ENCODE results near the gene EPN2.

The EPN2 gene

DNA sequence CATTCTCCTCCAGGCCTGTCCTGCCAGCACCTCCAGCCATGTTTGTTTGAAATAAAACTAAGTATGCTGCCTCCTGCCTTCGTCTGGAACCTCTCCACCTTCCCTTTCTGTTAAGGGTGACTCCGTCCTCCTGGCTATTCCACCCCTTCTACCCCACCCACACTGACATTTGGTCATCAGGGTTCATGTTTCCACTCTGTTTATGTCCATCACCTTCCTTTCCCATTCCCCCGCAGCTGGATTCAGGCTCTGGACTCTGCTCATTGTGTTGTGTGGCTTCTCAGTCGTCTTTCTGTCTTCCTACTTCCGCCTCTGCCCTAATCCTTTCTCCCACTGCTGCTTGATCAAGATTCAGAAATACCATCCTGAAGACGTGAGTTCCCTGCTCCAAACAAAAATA, 28.6 kb downstream of the EPN2 start:
- DNase-seq (ENCODE audit: low spot score): no peak
- POLR2A ChIA-PET (ENCODE audit: low non-redundant PET): no interaction called here
- H3K27ac ChIP-seq: peak overlapping the region; percentile 30; the same call in 1 of the 2 replicates
- CTCF ChIA-PET: no interaction called here
- TF ChIP-seq, protein P1, sequence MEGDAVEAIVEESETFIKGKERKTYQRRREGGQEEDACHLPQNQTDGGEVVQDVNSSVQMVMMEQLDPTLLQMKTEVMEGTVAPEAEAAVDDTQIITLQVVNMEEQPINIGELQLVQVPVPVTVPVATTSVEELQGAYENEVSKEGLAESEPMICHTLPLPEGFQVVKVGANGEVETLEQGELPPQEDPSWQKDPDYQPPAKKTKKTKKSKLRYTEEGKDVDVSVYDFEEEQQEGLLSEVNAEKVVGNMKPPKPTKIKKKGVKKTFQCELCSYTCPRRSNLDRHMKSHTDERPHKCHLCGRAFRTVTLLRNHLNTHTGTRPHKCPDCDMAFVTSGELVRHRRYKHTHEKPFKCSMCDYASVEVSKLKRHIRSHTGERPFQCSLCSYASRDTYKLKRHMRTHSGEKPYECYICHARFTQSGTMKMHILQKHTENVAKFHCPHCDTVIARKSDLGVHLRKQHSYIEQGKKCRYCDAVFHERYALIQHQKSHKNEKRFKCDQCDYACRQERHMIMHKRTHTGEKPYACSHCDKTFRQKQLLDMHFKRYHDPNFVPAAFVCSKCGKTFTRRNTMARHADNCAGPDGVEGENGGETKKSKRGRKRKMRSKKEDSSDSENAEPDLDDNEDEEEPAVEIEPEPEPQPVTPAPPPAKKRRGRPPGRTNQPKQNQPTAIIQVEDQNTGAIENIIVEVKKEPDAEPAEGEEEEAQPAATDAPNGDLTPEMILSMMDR (conservative IDR thresholded peaks at IDR 0.05; ENCODE audit: low read depth): no peak

DNA sequence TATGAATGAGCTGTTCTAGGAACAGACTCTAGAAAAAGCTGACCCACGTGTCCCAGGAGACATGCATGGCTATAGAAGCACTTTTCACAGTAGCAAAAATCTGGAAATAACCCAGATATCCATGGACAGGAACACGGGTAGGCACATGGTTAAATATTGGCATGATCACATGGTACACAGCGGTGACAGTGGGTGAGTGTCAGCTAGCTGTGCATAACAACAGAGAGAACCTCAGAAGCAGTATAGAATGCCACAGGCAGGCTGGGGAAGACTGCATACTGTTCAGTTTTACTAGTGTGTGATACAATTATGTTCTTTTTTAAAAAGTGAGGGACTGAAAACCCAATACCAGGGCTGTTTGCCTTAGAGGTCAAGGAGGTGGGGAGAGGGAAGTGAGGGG, 31.4 kb downstream of the EPN2 start:
- POLR2A ChIA-PET (ENCODE audit: low non-redundant PET): no interaction called here
- DNase-seq (ENCODE audit: low spot score): no peak
- CTCF ChIA-PET: no interaction called here
- TF ChIP-seq, protein P1 (conservative IDR thresholded peaks at IDR 0.05; ENCODE audit: low read depth): no peak
- no peak overlapping the region for H3K27ac ChIP-seq

GRCh38 chr17:19269106-19269505, 31.9 kb downstream of the EPN2 start:
- CTCF ChIA-PET: no interaction called here
- H3K27ac ChIP-seq: no peak overlapping the region
- TF ChIP-seq, protein P1 (conservative IDR thresholded peaks at IDR 0.05; ENCODE audit: low read depth): no peak
- POLR2A ChIA-PET (ENCODE audit: low non-redundant PET): no interaction called here
- DNase-seq (ENCODE audit: low spot score): no peak

GRCh38 chr17:19269641-19270040, 32.5 kb downstream of the EPN2 start:
- POLR2A ChIA-PET (ENCODE audit: low non-redundant PET): no interaction called here
- H3K27ac ChIP-seq: no peak overlapping the region
- no peak for DNase-seq (ENCODE audit: low spot score)
- CTCF ChIA-PET: no interaction called here
- TF ChIP-seq, protein P1 (conservative IDR thresholded peaks at IDR 0.05; ENCODE audit: low read depth): no peak

DNA sequence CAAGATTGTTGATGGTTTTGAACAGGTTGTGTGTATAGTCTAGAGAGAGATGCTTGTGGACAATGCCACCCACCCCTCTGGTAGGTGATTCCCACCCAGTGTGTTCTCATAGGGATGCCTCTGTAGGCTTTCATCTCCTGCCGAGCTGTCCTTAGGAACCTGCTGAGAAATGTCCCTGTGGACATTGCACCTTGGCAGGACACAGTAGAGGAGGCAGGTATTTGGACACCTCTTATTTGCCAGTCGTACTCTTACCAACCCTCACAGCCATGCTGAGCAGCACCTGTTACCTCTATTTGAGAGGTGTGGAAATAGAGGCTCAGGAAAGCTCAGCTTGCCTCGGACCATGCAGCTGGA, 33.2 kb downstream of the EPN2 start:
- no peak for DNase-seq (ENCODE audit: low spot score)
- POLR2A ChIA-PET (ENCODE audit: low non-redundant PET): no interaction called here
- TF ChIP-seq, protein P1 (conservative IDR thresholded peaks at IDR 0.05; ENCODE audit: low read depth): no peak
- no peak overlapping the region for H3K27ac ChIP-seq
- CTCF ChIA-PET: no interaction called here

DNA sequence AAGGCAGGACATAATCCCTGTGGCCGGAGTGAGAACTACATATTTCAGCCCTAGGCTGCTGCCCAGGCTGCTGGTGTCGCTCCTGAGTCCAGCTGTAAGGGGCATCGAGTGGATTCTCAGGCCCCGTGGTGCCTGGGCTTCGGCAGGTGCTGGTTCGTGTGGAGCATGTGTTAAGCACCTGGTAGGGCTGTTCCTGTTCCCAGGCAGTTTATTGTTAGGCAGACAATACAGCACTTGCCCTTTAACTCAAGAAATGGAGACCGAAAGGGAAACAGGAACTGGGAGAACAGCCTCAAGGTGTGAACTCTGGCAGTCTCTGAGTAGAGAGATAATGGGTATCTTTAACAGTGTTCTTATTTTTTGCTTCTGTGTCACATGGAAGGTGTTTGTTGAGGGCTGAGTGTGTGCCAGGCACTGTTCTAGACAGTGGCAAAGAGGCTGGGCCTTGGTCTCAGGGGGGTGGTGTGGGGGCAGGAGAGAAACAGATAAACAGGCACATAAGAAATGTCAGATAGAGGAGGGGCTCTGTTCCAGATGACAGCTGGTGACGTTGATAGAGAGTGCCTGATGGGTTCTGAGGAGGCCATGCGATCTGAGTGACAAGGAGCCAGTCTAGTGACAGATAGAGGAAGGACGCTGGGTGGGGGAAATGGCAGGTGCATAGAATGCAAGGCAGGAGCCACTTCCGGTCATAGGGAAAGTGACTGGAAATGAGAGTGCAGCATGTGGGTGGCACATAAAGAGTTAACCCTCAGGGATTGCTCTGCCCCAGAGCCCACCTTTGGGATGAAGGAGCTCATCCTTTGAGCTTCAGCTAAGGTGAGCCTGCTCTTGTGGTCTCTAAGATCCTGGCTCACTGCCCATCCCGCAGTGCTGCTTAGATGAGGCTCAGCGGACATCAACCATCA, 33.8 kb downstream of the EPN2 start:
- TF ChIP-seq, protein P1 (conservative IDR thresholded peaks at IDR 0.05; ENCODE audit: low read depth): no peak
- POLR2A ChIA-PET (ENCODE audit: low non-redundant PET): no interaction called here
- no peak overlapping the region for H3K27ac ChIP-seq
- no peak for DNase-seq (ENCODE audit: low spot score)
- CTCF ChIA-PET: interaction anchor here (0.7 kb wide), 1 partner anchor 176 kb away, joined by 3 read pairs; no protein-coding TSS in a partner anchor

Data from RWPE1 (cell line).